Mucosa of descending colon (tissue), 3 donors: ENCODE results near the gene LTB4R2. TPM values are rescaled to one million over a fixed set of nuclear protein-coding genes. Genes with fewer than 3 reads are reported as not detected.

Experiments used
- ATAC-seq: fragments of 200-7000 bp; cut with Tn5 transposase; one replicate; pipeline ENCODE4 v1.9.1; 2020; ENCODE audit warnings: mild to moderate bottlenecking, moderate library complexity
- DNase-seq, 3 donors: peaks; one replicate each; pipeline ENCODE4 v3.0.0-alpha.2; 2020
- H3K36me3 ChIP-seq: fragments of 200-600 bp; one replicate; pipeline ENCODE4 v1.8.0; 2021; ENCODE audit warnings: low read depth, mild to moderate bottlenecking
- H3K4me1 ChIP-seq: fragments of 200-600 bp; one replicate; pipeline ENCODE4 v1.8.0; 2021; ENCODE audit warnings: low read depth, mild to moderate bottlenecking
- H3K4me3 ChIP-seq: fragments of 200-600 bp; one replicate; pipeline ENCODE4 v1.8.0; 2021; ENCODE audit warnings: mild to moderate bottlenecking
- H3K9me3 ChIP-seq: fragments of 200-600 bp; one replicate; pipeline ENCODE4 v1.8.0; 2021; ENCODE audit warnings: mild to moderate bottlenecking
- intact Hi-C, 2 donors: fragments of 100-400 bp; cut with DNase I in 1 of 2; cut with micrococcal nuclease in 1 of 2; formaldehyde crosslinking; loops; one replicate each; pipeline versions ENCODE4 v1.11.0 to v1.11.1; 2022; cut with DNase I, micrococcal nuclease
- total RNA-seq, 3 donors: library from RNA; stranded (reverse); fragmentation: NEBNext Ultra II Directional in 2 of 3; extraction: Animal tissue kit (Norgen Biotek cat#: 25700) in 2 of 3; gene quantifications; one replicate each; pipeline versions ENCODE4 v1.2.1 to v1.2.4, GENCODE V29; 2021 to 2023
- TF ChIP-seq, protein P1 (sequence below): fragments of 200-600 bp; IDR thresholded peaks from one replicate; pipeline ENCODE4 v1.8.0; 2022; ENCODE audit warnings: antibody characterized with exemption, mild to moderate bottlenecking
- donor health status: DM: no; HTN: no; CAD: no; lungs with moderate emphysema.
- donor health status: DM: no; HTN: no; CAD: no.
- donor health status: DM: no; HTN: yes; CAD: no.

The LTB4R2 gene
- total RNA-seq, 3 donors from 2014 or later: 3.7 to 6.3 (median 5.0) TPM

DNA sequence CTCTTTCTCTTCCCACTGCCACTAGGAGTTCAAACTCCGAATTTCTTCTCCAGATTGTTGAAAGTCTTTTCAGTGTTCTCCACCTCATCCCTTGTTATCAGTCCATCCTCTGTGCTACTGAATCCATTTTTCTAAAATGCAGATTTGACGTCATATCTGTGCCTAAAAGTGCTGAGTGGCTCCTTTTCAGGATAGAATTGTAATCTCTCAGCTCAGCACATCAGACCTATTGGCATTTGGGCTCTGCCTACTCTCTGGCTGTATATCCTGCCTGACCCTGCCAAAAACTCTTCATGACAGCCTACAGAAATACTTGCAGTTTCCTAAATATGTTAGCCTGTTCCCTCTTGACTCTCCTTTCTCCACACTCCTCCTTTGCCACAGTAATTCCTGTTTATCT is 37.5 kb upstream of the LTB4R2 start:
- H3K9me3 ChIP-seq: no peaks in the 10 kb centered on the region
- intact Hi-C loops: no loop called here
- ATAC-seq: no peak
- no peak overlapping the region for H3K4me3 ChIP-seq
- TF ChIP-seq, protein P1, sequence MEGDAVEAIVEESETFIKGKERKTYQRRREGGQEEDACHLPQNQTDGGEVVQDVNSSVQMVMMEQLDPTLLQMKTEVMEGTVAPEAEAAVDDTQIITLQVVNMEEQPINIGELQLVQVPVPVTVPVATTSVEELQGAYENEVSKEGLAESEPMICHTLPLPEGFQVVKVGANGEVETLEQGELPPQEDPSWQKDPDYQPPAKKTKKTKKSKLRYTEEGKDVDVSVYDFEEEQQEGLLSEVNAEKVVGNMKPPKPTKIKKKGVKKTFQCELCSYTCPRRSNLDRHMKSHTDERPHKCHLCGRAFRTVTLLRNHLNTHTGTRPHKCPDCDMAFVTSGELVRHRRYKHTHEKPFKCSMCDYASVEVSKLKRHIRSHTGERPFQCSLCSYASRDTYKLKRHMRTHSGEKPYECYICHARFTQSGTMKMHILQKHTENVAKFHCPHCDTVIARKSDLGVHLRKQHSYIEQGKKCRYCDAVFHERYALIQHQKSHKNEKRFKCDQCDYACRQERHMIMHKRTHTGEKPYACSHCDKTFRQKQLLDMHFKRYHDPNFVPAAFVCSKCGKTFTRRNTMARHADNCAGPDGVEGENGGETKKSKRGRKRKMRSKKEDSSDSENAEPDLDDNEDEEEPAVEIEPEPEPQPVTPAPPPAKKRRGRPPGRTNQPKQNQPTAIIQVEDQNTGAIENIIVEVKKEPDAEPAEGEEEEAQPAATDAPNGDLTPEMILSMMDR: no peak
- no peak for DNase-seq
- no peaks in the 10 kb centered on the region for H3K36me3 ChIP-seq
- no peaks in the 10 kb centered on the region for H3K4me1 ChIP-seq

DNA sequence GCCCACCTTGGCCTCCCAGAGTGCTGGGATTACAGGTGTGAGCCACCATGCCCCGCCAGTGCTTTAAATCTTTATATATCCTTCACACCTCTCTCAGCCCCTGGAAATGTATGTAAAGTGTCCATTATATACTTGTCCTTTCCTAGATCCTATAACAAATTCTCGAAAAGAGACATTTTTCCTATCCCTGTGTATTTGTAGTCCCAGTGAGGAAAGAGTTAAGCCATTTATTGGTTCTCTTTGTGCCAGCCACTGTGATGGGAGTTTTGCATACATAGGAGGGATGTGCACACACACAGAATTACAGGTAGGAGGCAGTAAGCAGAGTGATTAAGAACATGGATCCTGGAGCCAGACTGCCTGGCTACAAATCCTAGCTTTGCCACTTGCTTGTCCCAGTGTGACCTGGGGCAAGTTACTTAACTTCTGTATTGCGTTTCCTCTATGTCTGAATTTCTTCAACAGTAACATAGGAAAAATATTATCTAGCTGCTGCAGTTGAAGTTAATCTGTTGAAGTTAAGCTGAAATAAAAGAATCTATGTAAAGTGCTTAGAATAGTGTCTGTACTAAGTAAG is 36.4 kb upstream of the LTB4R2 start:
- H3K4me1 ChIP-seq: no peaks in the 10 kb centered on the region
- TF ChIP-seq, protein P1: no peak
- no peaks in the 10 kb centered on the region for H3K36me3 ChIP-seq
- no peak overlapping the region for H3K4me3 ChIP-seq
- no peaks in the 10 kb centered on the region for H3K9me3 ChIP-seq
- intact Hi-C loops: no loop called here
- DNase-seq: no peak
- no peak for ATAC-seq

DNA sequence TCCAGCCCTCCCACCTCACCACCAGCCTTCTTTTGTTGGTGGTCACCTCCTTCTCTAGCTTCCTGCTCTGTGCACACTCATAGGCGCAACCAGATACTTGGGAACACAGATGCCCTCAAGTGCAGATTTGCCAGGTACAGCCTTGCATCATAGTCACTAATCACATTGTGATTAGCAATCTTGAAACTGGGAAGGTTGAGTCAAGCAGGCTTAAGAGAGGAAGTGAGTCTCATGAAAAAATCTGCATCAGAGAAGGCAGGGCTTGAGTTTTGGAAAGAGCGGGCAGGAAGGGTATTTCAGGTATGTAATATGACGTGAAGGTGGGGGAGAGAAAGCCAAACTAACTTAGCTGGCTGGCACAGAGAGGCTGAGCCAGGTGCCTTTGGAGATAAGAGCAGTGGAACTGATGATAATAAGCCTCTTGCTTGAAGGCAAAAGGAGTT is 35.8 kb upstream of the LTB4R2 start:
- TF ChIP-seq, protein P1: no peak
- Histone ChIP-seq H3K4me3 (no peak overlapping the region), H3K36me3 (no peaks in the 10 kb centered on the region), H3K9me3 (no peaks in the 10 kb centered on the region), H3K4me1 (no peaks in the 10 kb centered on the region)
- DNase-seq (no peak), ATAC-seq (no peak)
- intact Hi-C loops: no loop called here

DNA sequence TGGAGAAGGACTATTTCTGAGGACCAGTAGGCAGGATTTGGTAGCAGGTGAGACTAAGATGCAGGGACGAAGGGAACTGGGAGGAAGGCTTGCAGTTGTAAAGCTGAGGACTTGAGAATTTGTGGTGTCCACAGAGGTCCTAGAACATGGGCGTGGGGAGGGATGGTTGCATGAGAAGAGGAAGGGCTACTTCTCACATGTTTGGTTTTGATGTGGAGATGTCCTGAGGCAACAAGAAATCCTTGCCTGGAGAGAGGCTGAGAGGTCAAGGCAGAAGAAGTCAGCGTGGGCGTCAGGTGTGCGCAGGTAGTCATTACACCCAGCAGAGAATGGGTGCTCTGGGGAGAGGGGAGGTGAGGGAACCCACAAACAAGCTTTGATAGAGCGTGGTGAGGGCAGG is 32.9 kb upstream of the LTB4R2 start:
- intact Hi-C loops: no loop called here
- TF ChIP-seq, protein P1: no peak

DNA sequence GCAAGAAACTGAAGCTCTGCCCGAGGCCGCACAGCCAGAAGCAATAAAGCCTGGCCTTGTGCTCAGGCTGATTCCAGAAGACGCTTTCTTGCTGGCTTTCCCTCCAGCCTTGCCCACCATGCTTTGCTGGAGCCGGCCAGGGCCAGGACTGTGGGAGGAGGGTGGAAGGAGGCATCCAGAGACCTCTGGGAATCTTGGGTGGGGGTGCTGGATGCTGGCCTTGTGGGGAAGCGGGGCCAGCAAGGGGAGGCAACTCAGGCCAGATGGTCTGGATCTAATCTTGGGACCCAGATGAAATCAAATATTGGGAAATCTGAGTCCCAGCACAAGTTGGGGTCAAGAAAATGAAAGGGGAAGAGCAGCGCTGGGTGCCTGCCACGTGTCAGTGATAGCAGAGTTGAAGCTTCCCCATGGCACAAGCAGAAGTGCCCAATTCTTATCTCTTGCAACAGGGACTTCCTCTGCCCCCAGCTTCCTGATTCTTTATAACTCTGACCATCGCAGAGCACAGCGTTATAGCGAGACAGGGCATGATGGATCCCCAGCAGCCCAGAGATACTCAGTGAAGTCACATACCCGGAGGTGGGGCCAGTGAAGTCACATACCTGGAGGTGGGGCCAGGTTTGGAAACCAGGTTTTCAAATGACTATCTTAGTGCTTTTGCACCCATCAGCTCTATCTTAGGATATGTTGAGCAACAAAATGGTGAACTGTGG is 32.2 kb upstream of the LTB4R2 start:
- H3K4me3 ChIP-seq: no peak overlapping the region
- DNase-seq (peak in 1 of 3 donors; percentile 23), ATAC-seq (peak; percentile 29)
- intact Hi-C loops: no loop called here
- H3K9me3 ChIP-seq: no peaks in the 10 kb centered on the region
- no peaks in the 10 kb centered on the region for H3K4me1 ChIP-seq
- no peaks in the 10 kb centered on the region for H3K36me3 ChIP-seq
- TF ChIP-seq, protein P1: no peak

More for the DNA sequence above, 32.9 kb upstream of the LTB4R2 start:
- Histone ChIP-seq H3K4me3 (no peak overlapping the region), H3K4me1 (no peaks in the 10 kb centered on the region), H3K36me3 (no peaks in the 10 kb centered on the region), H3K9me3 (no peaks in the 10 kb centered on the region)
- ATAC-seq (no peak), DNase-seq (no peak)
